Subcutaneous adipose tissue (tissue), 4 donors: ENCODE measurements around the gene DGKH. TPM values are rescaled to one million over a fixed set of nuclear protein-coding genes. Genes with fewer than 3 reads are reported as not detected.

Source experiments
- CTCF ChIP-seq: fragments of 450-650 bp; IDR thresholded peaks from one replicate; pipeline ENCODE4 v1.5.1; 2016; ENCODE audit warnings: low read depth, mild to moderate bottlenecking, control low read depth, antibody characterized with exemption, moderate library complexity
- total RNA-seq, 4 donors: library from RNA; depleted of rRNA; stranded (reverse); fragments of >200 nt; gene quantifications; one replicate each; pipeline ENCODE4 v1.1.0, GENCODE V29; 2016

DGKH gene
- total RNA-seq, 4 donors from 2014 or later = 11.9 to 19.8 (median 13.5) TPM

- TF ChIP-seq CTCF = no peak
Observed at GRCh38 chr13:42116225-42116624, 67.8 kb downstream of the DGKH start.

GRCh38 chr13:42119041-42119440 lies 70.6 kb downstream of the DGKH start:
- no peak for TF ChIP-seq CTCF

- no peak for TF ChIP-seq CTCF
Observed at GRCh38 chr13:42119875-42120274, 71.4 kb downstream of the DGKH start.

GRCh38 chr13:42123600-42123999 lies 75.2 kb downstream of the DGKH start:
- no peak for TF ChIP-seq CTCF

- TF ChIP-seq CTCF = no peak
Observed at GRCh38 chr13:42125046-42125445, 76.6 kb downstream of the DGKH start.

GRCh38 chr13:42127047-42127446 lies 78.6 kb downstream of the DGKH start:
- no peak for TF ChIP-seq CTCF

GRCh38 chr13:42129033-42129432 lies 80.6 kb downstream of the DGKH start:
- no peak for TF ChIP-seq CTCF
